Stimulated activated CD4-positive, alpha-beta T cell treated with anti-CD3 and anti-CD28 coated beads, Interleukin-12 subunit alpha, Interleukin-12 subunit beta, amount 100 ng/mL, for 48 hours (primary cell): ENCODE data around the gene RBM19.

Experiments
- DNase-seq, 3 donors: peaks; one replicate each; pipeline ENCODE4 v3.0.0-alpha.2; 2020; ENCODE audit warnings: low read depth in 2 of 3, low spot score in 1 of 3

Gene RBM19

GRCh38 chr12:113955109-113955970 is 10.8 kb downstream of the RBM19 start:
- no peak for DNase-seq

GRCh38 chr12:113954547-113954946 is 11.6 kb downstream of the RBM19 start:
- DNase-seq, result no peak

- DNase-seq, result no peak
Measured at GRCh38 chr12:113950873-113951272, 15.3 kb downstream of the RBM19 start.

- DNase-seq, result no peak
Measured at GRCh38 chr12:113949321-113950305, 16.5 kb downstream of the RBM19 start.

GRCh38 chr12:113948151-113948914 is 17.8 kb downstream of the RBM19 start:
- no peak for DNase-seq

GRCh38 chr12:113946175-113946574 is 19.9 kb downstream of the RBM19 start:
- DNase-seq, result no peak

GRCh38 chr12:113945174-113946173 is 20.7 kb downstream of the RBM19 start:
- DNase-seq, result no peak

GRCh38 chr12:113942209-113942608 is 23.9 kb downstream of the RBM19 start:
- no peak for DNase-seq

GRCh38 chr12:113941208-113941486 is 25.0 kb downstream of the RBM19 start:
- no peak for DNase-seq

- no peak for DNase-seq
Measured at GRCh38 chr12:113940357-113941207, 25.5 kb downstream of the RBM19 start.

GRCh38 chr12:113939867-113940266 is 26.3 kb downstream of the RBM19 start:
- no peak for DNase-seq

- DNase-seq, result no peak
Measured at GRCh38 chr12:113938471-113938870, 27.7 kb downstream of the RBM19 start.

GRCh38 chr12:113936460-113936859 is 29.7 kb downstream of the RBM19 start:
- no peak for DNase-seq

GRCh38 chr12:113935459-113935858 is 30.7 kb downstream of the RBM19 start:
- no peak for DNase-seq

GRCh38 chr12:113934946-113935345 is 31.2 kb downstream of the RBM19 start:
- no peak for DNase-seq

- DNase-seq, result no peak
Measured at GRCh38 chr12:113934060-113934814, 31.9 kb downstream of the RBM19 start.

- no peak for DNase-seq
Measured at GRCh38 chr12:113933201-113933786, 32.8 kb downstream of the RBM19 start.
